ENCODE data around the gene ZNF341.
"Not testable (repeated sequence)": the region's sequence is repeated elsewhere in the genome, so short reads cannot be mapped to it uniquely, and the experiment has no call there.

ZNF341 gene
- total RNA-seq: 4.5 to 9.6 (median 6.6) reads per million in 4 donors

DNA sequence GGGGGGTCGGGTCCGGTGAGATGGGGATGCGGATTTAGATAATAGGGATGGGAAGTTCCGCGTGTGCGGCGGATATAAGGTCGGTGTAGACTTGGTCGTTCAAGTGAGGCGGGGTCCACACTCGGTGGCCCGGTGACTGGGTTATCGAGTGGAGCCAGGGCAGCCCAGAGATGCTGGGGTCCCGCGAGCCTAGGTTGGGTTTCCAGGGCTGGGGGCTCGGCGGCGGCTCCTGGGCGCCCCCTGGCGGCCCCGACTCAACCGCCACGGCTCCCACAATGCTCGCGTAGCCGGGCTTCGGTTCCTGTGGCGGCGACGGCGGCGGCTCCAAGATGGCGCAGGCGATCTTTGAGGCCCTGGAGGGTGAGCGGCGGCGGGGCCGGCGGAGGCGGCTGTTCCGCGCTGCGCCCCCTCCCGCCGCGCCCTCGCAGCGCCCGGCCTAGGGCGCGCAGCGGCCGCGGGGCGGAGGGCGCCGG is at the start of gene ZNF341:
TSS of gene ZNF341 (plus strand) at position 304 of the 473 bp plus-strand sequence. CDS start at position 330, 26 bp downstream.
- peak; percentile 77 to 91 (median 85) for DNase-seq

DNA sequence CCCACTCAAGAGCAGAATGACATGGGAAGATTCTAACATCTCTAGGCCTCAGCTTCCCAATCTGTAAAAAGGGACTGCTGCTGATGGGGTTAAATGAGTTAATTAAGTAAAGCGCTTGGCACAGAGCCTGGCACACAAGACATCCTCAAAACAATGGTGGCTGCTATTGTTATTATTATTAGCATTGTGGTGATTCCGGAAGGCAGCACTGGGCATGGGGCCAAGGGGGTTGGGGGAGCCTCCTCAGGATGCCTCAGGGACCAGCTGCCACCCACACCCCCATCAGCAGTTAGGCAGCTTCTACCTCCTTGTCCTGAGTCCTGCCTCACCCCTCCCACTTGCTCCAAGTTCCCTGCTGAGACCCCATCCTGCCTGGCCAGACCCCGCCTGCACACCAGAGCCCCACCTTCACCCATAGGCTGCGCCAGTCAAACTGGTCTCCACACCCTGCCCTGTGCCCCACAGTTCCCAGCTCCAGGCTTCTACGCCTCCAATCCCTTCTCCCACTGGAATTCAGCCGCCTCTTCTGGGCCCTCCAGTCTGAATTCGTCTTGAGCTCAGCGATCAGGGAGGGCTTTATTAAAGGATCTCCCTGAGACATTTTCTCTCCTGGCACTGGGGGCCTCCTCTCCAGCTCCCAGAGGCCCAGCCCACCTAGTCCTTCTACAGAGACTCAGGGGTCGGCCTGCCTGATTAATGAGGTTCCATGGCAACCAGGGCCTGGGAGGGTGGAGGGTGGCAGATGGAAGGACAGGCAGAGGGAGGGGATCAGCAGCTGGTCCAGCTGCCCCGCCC is 47.1 kb upstream of the ZNF341 start:
- DNase-seq: no peak

DNA sequence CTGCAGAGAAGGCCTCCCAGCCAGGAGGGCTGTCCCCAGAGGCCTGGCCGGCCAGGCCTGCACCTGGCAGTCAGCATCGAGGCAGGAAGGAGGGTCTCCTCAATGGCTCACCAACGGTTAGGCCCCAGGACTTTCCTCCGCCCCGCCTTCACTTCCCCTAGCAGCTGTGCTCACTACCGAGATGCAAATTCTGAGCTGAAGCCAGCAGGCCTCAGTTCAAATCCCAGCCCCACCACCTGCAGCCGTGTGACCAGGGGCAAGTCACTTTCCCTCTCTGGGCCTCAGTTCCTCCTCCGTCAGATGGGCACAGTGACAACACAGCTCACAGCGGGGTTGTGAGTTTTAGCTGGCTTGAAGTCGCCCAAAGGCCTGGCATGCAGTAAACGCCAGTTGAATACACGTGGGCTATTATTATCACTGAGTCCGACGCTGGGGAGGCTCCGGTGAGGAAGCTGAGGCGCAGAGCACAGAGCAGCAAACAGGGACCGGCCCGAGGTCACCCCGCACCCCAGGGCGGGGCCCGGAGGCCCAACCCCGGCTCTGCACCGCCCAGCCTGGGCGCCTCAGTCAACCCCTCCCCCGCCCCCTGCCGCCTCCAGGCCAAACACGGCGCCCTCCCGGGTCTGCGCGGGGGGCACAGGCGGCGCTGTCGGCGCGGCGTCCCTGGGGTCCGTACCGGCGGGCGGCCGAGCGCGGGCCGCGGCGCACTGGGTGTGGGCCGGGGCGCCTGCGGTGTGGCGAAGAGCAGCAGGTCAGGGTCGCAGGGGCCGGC is 46.3 kb upstream of the ZNF341 start:
- peak in 3 of 5 donors; percentile 32 to 78 (median 49) for DNase-seq

DNA sequence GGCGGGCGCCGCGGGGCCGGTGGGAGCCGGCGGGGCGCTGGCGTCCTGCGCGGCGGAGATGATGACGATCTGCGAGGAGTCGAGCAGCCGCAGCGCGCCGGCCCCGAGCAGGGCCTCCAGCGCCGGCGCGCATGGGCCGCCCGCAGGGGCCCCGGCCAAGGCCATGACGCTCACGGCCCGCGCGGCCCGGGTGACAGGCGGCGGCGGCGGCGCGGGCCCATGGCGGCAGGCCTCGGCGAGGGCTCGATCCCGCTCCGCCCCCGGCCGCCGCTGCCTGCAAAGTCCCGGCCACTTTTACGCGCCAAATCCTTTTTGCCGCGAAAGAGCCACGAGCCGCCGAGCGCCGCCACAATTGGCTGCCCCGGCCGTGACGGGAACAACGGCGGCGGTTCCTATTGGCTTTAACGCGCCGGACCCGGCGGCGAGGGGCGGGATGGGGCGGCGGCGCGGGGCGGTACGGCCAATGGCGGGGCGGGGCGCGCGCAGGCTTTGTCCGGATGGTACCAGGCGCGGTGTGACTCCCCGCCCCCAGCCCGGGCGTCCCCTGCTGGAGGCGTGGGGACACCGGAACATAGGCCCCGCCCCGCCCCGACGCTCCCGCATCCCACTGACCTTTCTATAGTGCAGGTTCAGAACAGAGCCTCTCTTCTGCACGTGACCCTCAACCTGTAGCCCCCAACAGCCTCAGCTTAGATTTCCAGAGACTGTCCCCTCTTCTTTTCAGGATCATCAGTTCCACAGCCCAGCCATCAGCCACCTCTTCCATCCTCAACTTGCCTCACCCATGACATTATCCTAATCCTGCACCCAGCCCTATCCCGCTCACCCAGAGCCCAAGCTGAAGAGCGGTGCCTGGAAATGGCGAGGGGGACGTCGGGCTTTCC is 45.5 kb upstream of the ZNF341 start, which contains the start of gene E2F1:
TSS of gene E2F1 (minus strand) at position 286 of the 884 bp plus-strand sequence. CDS start at position 165, 121 bp downstream.
- DNase-seq: peak; percentile 89 to 95 (median 92)

DNA sequence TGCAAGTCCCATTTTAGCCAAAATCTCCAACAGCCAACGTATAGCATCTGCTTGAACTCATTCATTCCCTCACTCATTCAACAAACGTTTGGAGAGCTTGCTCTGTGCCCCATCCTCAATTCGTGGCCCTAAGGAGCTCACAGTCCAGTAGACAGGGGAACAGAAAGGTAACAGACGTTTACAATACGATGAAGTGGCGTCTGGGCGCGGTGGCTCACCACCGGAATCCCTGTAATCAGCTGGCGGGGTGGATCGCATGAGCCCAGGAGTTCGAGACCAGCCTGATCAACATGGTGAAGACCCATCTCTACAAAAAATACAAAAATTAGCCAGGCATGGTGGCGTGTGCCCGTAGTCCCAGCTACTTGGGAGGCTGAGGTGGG is 44.8 kb upstream of the ZNF341 start:
- DNase-seq: no peak

DNA sequence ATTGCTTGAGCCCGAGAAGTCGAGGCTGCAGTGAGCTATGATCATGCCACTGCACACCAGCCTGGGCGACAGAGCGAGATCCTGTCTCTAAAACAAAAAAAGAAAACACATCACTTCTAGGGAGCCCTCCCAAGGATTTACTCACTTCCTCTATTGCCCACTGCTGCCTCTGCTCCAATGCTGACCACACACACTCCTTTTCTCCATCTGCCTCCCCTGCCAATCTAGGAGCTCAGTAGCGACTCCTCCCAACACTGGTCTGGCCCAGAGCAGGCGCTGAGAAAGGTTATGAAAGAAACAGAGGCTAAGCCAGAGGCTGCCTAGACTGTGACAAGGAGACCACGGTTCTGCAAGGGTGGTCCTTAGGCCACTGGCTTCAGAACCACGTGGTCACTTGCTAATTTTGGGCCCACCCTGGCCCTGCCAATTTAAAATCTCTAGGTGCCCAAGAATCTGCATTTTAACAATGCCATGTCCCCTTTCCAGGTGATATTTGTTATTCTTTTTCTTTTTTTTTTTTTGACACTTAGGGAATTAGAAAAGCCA is 44.4 kb upstream of the ZNF341 start:
- no peak for DNase-seq

DNA sequence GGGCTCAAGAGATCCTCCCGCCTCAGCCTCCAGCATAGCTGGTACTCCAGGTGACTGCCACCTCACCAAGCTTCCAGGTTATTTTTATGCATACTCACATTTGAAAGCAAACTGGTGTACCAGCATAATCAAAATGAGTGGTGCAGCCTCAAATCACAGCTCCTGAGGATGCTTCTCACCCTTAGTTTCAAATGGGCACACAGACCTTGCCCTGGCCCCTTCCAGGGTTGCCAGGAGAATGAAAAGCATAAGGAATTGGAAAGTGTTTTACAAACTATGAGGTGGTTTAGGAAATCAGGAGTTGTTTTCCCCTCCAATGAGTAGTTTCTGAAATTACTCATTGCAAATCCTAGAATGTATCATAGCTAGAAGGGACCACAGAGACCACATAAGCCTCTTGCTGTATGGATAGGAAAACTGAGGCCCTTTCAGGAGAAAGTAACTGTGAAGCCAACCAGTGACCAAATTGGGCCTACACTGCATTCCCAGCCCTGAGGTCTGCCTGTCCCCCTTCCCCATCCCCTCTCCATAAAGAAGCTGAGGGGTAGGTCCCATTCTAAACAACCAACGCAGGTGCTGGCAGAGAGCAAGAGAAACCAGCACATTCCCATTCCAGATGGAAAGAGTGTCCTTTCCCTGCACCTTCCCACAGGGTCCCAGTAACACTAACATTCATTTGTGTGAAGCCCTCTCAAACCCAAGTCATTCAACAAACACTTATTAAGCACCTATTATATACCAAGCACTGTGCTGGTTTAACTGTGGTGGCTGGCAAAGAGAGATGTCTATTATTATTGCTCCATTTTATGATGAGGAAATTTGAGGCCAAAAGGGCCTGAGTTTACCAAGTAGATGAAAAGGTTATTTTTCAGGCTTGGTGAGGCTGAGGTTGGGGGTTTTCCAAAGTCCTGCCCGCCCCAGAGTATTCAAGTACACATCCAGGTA is 43.5 kb upstream of the ZNF341 start:
- DNase-seq: no peak

DNA sequence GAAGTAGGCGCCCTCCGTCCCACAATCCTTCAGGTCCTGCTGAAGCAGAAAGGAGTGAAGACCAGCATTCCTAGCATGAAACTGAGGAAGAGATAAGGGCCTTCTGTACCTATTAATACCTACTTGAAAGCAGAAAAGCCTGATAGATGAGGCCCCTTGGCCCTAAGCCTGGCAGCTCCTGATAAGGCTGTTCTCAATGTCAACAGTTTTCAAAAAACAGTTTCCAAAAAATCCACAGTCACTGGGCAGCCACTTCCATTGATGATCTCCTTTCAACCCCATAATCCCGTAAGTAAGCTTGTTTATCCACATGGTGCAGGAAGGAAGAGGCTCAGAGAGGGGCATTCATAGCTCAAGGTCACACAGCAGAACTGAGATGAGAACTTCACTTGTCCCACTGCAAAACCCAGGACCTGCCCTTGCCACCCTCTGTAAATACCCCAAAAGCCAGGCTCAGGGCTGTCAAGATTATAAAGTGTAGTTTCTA is 42.8 kb upstream of the ZNF341 start:
- DNase-seq: no peak

DNA sequence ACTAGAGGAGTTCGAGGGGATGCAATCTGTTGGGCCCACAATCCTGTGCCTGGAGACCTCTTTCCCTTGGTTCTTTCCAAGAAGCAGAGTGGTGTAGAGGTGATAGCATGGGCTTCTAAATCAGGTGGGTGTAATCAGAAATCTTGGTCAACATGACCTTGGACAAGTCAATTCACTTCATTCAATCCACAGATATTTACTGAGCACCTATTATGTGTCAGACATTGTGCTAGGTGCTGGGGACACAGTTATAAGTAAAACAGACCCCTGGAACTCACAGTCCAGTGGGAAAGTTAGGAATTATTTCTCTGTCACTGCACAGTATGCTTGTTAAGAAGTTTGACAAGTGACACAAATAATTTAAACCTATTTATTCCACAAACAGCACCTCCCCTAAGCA is 42.3 kb upstream of the ZNF341 start:
- no peak for DNase-seq

DNA sequence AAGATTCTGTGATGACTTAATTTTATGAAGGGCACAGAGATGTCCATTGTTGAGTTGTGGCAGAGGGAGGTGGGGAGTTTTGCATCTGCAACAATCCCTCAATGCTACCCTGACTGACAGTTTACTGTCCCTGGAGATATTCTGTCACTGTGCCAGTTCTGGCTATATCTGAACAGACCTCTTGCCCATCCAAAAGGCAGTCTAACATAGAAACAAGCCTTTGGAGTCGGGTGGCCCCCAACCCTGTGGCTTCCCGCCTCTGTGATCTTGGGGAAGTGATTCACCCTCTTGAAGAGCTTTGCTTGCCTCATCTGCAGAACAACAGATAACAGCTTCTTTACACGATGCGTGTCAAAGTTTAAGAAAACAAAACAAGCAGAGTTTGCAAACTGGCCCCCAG is 41.8 kb upstream of the ZNF341 start:
- peak in 1 of 5 donors; percentile 56 for DNase-seq

DNA sequence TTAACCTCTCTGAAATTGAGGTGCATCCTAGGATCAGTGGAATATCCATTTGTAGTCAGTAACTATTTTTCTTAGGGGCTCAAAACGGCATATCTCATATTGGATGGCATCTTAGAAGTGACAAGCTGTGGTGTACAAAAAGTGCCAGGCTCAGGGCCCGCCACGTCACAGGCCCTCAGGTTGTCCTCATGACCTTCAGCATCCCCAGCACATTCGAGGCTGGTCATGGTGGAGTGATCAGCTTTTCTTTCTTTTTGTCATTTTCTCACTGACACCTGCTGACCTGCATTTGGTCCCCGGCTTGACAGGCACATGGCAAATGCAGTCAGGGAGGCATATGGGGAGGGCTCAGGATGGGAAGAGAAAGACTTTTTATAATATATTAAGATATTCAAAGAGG is 38.5 kb upstream of the ZNF341 start:
- no peak for DNase-seq

DNA sequence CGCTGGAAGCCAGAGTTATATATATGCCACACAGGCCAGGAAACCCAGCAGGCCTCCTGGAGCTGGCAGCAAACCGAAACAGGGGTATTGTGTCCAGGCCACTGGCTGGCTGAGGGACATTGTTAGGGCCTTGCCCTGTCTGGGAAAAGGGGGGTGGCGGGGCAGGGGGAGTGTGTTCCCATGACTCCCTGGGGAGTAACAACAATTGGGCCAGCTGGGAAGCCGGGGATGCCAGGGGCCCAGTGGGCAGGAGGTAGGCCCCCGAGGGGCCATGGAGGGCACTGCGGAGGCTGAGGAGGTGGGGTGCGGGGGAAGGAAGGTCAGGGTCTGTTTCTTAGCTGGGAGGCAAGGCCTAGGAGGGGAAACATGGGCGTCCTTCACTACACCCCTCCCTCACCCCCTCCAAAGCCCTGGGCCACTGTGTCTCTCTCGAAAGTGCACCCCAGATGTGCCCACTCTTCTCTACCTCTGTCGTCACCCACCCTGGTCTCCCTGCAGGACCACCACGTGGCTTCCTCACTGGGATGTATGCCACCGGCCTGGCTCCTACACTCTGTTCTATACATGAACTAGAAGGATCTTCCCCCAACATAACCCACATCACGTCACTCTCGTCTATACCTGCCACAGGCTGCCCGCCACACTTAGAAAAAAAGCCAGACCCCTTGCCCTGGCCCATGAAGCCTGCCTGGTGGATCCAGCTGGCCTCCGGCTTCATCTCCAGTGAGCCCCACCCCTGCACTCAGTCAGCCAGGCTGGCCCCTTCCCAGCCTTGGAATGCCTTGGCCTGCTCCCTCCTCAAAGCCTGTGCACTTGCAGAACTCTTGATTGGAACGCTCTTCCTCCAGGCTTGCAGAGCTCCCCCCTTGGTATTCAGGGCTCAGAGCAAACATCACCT is 37.8 kb upstream of the ZNF341 start:
- DNase-seq: no peak

DNA sequence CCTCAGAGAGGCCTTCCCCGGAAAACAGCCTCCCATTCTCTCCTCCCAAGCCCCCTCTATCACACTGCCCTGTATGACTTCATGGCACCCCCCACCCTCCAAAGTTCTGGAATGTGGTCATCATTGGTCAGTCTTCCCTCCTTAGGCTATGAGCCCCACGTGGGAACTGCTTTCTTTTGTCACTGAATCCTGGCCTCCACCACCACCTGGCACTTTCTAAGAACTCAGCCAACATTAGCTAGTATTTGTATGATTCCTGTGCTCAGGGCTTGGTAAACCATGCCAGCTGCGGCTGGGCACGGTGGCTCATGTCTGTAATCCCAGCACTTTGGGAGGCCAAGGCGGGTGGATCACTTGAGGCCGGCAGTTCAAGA is 37.2 kb upstream of the ZNF341 start:
- no peak for DNase-seq

DNA sequence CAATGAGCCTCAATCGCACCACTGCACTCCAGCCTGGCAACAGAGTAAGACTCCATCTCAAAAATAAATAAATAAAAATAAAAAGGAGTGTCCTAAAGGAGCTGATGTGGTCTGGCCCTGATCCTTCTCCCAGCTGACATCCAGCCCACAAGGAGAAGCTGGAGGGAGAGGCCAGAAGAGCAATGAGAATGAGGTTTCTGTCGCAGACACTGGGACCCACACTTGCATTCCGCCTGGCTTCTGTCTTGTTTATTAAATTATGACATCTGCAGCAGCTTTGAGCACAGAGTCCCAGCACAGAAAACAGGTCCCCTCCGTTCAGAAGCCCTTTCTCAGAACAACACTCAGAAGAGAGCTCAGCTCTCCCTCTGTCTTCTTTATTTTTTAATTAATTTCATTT is 35.3 kb upstream of the ZNF341 start:
- no peak for DNase-seq

DNA sequence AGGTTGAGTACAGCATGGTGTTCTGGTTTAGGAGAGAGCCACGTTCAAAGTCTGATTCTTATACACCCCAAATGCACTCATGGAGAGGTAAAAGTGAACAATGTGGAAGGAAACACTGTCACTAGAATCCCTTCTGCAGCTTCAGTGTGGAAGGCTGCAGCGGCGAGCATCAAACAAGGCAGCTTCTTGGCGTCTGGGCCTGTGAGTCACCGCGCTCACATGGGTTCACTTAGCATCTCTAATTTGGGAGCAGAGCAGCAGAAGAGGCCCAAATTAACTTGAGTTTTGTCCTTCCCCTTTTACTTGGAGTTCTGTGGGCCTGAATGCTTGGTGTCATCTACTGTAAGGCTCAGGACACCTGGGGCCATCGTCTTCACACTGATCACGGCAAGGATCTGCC is 34.7 kb upstream of the ZNF341 start:
- no peak for DNase-seq

DNA sequence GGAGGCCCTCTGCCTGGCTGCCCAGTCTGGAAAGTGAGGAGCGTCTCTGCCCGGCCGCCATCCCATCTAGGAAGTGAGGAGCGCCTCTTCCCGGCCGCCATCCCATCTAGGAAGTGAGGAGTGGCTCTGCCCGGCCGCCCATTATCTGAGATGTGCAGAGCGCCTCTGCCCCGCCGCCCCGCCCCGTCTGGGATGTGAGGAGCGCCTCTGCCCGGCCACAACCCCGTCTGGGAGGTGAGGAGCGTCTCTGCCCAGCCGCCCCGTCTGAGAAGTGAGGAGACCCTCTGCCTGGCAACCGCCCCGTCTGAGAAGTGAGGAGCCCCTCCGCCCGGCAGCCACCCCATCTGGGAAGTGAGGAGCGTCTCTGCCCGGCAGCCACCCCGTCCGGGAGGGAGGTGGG is 32.8 kb upstream of the ZNF341 start:
- DNase-seq: not testable (repeated sequence)

DNA sequence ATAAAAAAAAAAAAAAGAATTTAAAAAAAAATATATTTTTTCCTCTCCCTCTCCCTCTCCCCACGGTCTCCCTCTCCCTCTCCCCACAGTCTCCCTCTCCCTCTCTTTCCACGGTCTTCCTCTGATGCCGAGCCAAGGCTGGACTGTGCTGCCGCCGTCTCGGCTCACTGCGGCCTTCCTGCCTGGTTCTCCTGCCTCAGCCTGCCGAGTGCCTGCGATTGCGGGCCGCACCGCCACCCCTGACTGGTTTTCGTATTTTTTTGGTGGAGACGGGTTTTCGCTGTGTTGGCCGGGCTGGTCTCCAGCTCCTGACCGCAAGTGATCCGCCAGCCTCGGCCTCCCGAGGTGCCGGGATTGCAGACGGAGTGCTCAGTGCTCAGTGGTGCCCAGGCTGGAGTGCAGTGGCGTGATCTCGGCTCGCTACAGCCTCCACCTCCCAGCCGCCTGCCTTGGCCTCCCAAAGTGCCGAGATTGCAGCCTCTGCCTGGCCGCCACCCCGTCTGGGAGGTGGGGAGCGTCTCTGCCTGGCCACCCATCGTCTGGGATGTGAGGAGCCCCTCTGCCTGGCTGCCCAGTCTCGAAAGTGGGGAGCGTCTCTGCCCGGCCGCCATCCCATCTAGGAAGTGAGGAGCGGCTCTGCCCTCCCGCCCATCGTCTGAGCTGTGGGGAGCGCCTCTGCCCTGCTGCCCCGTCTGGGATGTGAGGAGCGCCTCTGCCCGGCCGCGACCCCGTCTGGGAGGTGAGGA is 30.9 kb upstream of the ZNF341 start:
- DNase-seq: not testable (repeated sequence)

DNA sequence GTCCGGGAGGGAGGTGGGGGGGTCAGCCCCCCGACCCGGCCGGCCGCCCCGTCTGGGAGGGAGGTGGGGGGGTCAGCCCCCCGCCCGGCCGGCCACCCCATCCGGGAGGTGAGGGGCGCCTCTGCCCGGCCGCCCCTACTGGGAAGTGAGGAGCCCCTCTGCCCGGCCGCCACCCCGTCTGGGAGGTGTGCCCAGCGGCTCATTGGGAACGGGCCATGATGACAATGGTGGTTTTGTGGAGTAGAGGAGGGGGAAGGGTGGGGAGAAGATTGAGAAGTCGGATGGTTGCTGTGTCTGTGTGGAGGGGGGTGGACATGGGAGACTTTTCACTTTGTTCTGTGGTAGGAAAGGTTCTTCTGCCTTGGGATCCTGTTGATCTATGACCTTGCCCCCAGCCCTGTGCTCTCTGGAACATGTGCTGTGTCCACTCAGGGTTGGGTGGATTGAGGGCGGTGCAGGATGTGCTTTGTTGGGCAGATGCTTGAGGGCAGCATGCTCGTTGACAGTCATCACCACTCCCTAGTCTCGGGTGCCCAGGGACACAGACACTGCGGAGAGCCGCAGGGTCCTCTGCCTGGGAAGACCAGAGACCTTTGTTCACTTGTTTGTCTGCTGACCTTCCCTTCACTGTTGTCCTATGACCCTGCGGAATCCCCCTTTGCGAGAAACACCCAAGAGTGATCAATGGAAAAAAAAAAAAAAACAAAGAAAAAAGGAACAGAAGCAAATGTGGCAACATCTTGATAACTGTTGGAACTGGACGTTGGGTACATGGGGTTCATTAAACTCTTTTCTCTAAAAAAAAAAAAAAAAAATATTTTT is 30.0 kb upstream of the ZNF341 start:
- DNase-seq: no peak
